AG04449 (cell line): ENCODE measurements around the gene FCRL3.

Experiments used
- CTCF ChIA-PET: fragments of 350-600 bp; formaldehyde crosslinking; extraction: SDS; loops from one replicate; lab custom pipeline; 2021; ENCODE audit warnings: antibody characterized with exemption; lab: Yijun Ruan, JAX
- POLR2A ChIA-PET: fragments of 400-600, 350-600 bp; formaldehyde crosslinking; extraction: SDS; loops from one replicate; lab custom pipeline; 2020; ENCODE audit warnings: antibody characterized with exemption, inconsistent platforms; lab: Yijun Ruan, JAX
- DNase-seq: peaks from one replicate; pipeline ENCODE4 v3.0.0-alpha.2; 2010; ENCODE audit warnings: low read depth, low spot score
- H3K4me3 ChIP-seq: 2 replicates; pipeline ENCODE4 v1.5.1; 2011; ENCODE audit warnings: low read depth, mild to moderate bottlenecking, control low read depth, low read length
- CTCF ChIP-seq: IDR thresholded peaks from one replicate; pipeline ENCODE4 v1.5.1; 2011; ENCODE audit warnings: mild to moderate bottlenecking, moderate library complexity, low read length, control low read depth, inconsistent platforms; ENCODE audit not compliant: insufficient read depth; ENCODE audit errors: missing control alignments

FCRL3 gene

GRCh38 chr1:157695417-157695816 lies 5.2 kb downstream of the FCRL3 start:
- TF ChIP-seq CTCF, result no peak
- ChIA-PET POLR2A (no interaction called here), CTCF (no interaction called here)
- H3K4me3 ChIP-seq, result no peak overlapping the region
- DNase-seq, result no peak

GRCh38 chr1:157691285-157691920 lies 9.2 kb downstream of the FCRL3 start:
- no peak overlapping the region for H3K4me3 ChIP-seq
- DNase-seq, result peak; percentile 4
- ChIA-PET POLR2A (no interaction called here), CTCF (interaction anchor here (1.0 to 2.3 kb wide), 11 partner anchors 9 to 397 kb away, joined by 3 to 20 read pairs (median 3); partner anchors contain the start of gene FCRL3)
- peak; percentile 45 for TF ChIP-seq CTCF

GRCh38 chr1:157682710-157683437 lies 17.7 kb downstream of the FCRL3 start:
- ChIA-PET POLR2A (no interaction called here), CTCF (no interaction called here)
- no peak for DNase-seq
- no peak overlapping the region for H3K4me3 ChIP-seq
- TF ChIP-seq CTCF, result no peak

GRCh38 chr1:157678721-157679120 lies 21.8 kb downstream of the FCRL3 start:
- no peak for DNase-seq
- TF ChIP-seq CTCF, result no peak

GRCh38 chr1:157673008-157673407 lies 27.6 kb downstream of the FCRL3 start:
- ChIA-PET POLR2A (no interaction called here), CTCF (interaction anchor here (0.9 kb wide), 1 partner anchor 18 kb away, joined by 3 read pairs; no protein-coding TSS in a partner anchor)
- no peak for TF ChIP-seq CTCF
- no peak overlapping the region for H3K4me3 ChIP-seq
- no peak for DNase-seq

More at GRCh38 chr1:157678721-157679120, 21.8 kb downstream of the FCRL3 start:
- POLR2A ChIA-PET, result no interaction called here
- CTCF ChIA-PET, result no interaction called here
- no peak overlapping the region for H3K4me3 ChIP-seq

- ChIA-PET CTCF (no interaction called here), POLR2A (no interaction called here)
- no peak for DNase-seq
These were observed 28.7 kb downstream of the FCRL3 start for GRCh38 chr1:157671895-157672294.

More at GRCh38 chr1:157671895-157672294, 28.7 kb downstream of the FCRL3 start:
- no peak for TF ChIP-seq CTCF
- H3K4me3 ChIP-seq, result no peak overlapping the region
